ENCODE results near the gene CREBBP.

CREBBP gene

DNA sequence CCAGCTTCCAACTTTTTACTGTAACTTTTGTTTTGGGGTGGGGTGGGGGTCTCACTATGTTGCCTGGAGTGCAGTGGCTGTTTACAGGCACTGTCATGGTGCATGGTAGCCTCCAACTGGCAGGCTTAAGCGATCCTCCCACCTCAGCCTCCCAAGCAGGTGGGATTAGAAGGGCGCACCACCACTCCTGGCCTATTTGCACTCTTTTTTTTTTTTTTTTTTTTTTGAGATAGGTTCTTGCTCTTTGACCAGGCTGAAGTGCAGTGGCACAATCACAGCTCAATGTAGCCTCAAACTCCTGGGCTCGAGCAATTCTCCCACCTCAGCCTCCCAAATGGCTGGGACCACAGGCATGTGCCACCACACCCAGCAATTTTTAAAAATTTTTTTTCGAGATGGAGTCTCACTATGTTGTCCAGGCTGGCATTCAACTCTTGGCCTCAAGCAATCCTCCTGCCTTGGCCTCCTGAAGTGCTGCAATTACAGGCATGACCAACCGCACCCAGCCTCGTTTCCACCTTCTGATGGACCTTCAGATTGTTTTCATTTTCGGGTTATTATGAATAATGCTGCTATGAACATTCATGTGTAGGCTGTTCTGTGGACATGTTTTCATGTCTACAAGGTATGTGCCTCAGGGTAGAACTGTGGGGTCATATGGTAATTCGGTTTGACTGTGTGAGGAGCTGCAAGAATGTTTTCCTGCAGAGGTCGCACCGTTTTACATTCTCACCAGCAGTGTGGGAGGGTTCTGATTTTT is 174.1 kb downstream of the CREBBP start:
- no peak overlapping the region for H3K4me3 ChIP-seq (ENCODE audit: control insufficient read depth, low read depth, low read length)
- DNase-seq (ENCODE audit: low read depth) = no peak
- TF ChIP-seq, protein P1, sequence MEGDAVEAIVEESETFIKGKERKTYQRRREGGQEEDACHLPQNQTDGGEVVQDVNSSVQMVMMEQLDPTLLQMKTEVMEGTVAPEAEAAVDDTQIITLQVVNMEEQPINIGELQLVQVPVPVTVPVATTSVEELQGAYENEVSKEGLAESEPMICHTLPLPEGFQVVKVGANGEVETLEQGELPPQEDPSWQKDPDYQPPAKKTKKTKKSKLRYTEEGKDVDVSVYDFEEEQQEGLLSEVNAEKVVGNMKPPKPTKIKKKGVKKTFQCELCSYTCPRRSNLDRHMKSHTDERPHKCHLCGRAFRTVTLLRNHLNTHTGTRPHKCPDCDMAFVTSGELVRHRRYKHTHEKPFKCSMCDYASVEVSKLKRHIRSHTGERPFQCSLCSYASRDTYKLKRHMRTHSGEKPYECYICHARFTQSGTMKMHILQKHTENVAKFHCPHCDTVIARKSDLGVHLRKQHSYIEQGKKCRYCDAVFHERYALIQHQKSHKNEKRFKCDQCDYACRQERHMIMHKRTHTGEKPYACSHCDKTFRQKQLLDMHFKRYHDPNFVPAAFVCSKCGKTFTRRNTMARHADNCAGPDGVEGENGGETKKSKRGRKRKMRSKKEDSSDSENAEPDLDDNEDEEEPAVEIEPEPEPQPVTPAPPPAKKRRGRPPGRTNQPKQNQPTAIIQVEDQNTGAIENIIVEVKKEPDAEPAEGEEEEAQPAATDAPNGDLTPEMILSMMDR (IDR thresholded peaks at IDR 0.05; ENCODE audit: control insufficient read depth, insufficient read depth, low read depth, low read length, missing control alignments) = no peak

DNA sequence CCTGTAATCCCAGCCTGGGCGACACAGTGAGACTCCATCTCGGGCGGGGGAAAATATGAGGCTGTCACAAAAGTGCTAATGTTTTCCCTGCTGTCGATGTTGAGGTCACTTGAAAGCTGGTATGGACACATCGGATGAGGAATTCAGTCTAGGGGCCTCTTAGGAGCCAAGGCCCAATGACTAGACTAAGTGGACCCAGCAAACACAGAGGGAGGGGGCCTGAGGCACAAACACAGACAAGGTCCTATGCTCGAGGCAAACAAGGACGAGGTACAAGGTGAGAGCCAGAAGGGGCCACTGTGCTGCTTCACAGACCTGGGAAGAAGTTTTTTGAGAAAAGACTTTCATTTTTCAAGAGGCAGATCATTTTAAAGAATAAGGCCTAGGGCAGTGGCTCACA is 178.4 kb downstream of the CREBBP start:
- TF ChIP-seq, protein P1 (IDR thresholded peaks at IDR 0.05; ENCODE audit: control insufficient read depth, insufficient read depth, low read depth, low read length, missing control alignments) = no peak
- no peak for DNase-seq (ENCODE audit: low read depth)
- no peak overlapping the region for H3K4me3 ChIP-seq (ENCODE audit: control insufficient read depth, low read depth, low read length)

DNA sequence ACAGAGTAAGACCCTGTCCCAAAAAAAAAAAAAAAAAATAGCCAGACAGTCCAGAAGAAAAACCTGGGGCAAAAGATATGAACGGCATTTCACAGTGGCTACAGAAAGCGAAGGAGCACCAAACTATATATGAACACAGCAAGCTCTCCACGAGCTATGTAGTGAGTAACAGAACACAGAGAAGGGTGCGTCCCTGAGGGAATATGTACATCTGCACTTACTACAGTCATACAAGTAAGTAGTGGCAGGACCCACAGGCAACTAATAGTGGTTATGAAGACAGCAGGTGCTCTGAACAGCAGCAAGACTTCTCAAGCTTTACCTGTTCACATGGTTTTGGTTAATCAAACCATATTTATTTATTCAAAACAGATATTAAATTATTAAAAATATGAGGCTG is 179.0 kb downstream of the CREBBP start:
- H3K4me3 ChIP-seq (ENCODE audit: control insufficient read depth, low read depth, low read length) = no peak overlapping the region
- no peak for DNase-seq (ENCODE audit: low read depth)
- TF ChIP-seq, protein P1 (IDR thresholded peaks at IDR 0.05; ENCODE audit: control insufficient read depth, insufficient read depth, low read depth, low read length, missing control alignments) = no peak

DNA sequence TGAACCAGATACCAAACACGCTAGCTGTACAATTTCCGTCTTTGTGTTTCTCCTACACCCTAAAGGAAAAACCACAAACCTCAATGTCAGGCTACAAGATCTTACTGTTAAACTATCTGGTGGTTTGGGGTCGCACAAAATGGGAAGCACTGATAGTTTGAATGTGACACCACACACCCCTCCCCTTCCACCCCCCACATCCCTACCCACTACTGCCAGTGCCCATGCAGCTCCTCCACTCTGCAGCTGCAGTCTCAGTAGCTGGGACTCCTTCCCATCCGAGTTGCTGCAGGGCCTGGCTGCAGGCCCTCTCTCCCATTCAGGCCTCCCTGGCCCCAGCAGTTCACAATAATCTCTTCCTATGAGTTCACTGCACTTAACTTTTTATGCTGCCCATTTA is 181.6 kb downstream of the CREBBP start:
- no peak overlapping the region for H3K4me3 ChIP-seq (ENCODE audit: control insufficient read depth, low read depth, low read length)
- no peak for DNase-seq (ENCODE audit: low read depth)
- TF ChIP-seq, protein P1 (IDR thresholded peaks at IDR 0.05; ENCODE audit: control insufficient read depth, insufficient read depth, low read depth, low read length, missing control alignments) = no peak

DNA sequence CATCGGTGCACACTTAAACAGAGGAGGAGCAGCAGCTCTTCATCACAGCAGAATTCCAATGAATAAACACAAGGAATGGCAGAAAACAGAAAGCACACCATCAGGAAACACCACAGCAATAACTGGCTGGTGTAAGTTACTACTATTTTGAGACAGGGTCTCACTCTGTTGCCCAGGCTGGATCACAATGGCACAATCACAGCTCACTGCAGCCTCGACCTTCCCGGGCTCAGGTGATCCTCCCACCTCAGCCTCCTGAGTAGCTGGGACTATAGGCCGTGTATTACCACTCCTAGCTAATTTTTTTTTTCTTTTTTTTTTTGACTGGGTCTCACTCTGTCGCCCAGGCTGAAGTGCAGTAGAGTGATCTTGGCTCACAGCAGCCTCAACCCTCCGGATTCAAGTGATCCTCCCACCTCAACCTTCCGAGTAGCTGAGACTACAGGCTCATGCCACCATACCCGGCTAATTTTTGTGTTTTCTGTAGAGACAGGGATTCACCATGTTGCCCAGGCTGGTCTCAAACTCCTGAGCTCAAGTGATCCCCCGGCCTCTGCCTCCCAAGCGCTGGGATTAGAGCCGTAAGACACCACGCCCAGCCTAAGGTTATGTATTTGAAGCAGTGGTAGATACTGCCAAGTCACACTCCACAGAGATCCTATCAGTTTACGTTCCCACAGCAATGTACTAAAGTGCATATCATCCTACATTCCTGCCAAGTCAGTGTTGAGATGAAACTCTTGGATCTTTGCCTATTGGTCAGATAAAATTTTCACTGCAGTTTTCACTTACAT is 183.9 kb downstream of the CREBBP start:
- peak; percentile 32 for DNase-seq (ENCODE audit: low read depth)
- H3K4me3 ChIP-seq (ENCODE audit: control insufficient read depth, low read depth, low read length) = no peak overlapping the region
- TF ChIP-seq, protein P1 (IDR thresholded peaks at IDR 0.05; ENCODE audit: control insufficient read depth, insufficient read depth, low read depth, low read length, missing control alignments) = no peak

DNA sequence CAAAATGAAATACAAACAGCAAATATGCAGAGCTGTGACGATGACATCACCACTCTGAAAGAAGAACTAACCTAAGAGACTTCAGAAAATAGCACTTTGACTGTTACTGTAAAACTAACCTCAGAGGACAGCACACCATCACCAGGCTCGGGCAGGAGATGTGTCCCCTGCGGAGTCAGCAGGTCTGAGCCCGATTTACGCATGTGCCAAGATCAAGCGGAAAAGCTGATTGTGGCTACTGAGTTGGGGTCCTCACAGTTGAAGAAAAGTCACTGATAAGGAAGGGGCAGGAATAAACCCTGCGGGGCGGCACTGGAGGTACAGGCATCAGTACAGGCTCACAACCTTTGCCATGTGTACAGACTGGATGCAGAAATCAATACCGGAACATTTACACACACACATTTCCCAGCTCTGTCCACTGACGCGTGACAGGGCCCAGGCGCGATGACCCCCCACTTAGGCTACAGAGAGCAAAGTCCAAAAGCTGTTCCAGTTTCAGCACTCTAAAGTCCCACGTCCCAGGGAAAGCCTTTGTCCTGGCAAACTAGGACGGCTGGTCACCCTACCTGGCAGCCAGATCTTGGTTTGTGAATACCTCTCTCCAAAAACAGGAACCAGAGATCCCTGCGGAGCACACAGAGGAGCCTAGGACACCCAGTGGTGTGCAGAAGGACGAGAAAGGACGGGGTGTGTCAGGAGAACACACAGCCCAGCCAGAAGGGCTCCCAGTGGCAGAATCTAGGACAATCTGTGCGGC is 184.7 kb downstream of the CREBBP start:
- DNase-seq (ENCODE audit: low read depth) = no peak
- TF ChIP-seq, protein P1 (IDR thresholded peaks at IDR 0.05; ENCODE audit: control insufficient read depth, insufficient read depth, low read depth, low read length, missing control alignments) = no peak

More for the DNA sequence above, 184.7 kb downstream of the CREBBP start:
- no peak overlapping the region for H3K4me3 ChIP-seq (ENCODE audit: control insufficient read depth, low read depth, low read length)
